HG02852 (cell line): ENCODE measurements around the gene ARMC3.
"Not testable (repeated sequence)": the region's sequence is repeated elsewhere in the genome, so short reads cannot be mapped to it uniquely, and the experiment has no call there.

Experiments
- ATAC-seq: cut with Tn5 transposase; IDR thresholded peaks from one replicate; pipeline ENCODE4 v1.9.1; 2021; ENCODE audit warnings: mild to moderate bottlenecking, moderate library complexity; ENCODE audit not compliant: unreplicated experiment

The ARMC3 gene

GRCh38 chr10:23070092-23070912, 142.4 kb downstream of the ARMC3 start:
- not testable (repeated sequence) for ATAC-seq

DNA sequence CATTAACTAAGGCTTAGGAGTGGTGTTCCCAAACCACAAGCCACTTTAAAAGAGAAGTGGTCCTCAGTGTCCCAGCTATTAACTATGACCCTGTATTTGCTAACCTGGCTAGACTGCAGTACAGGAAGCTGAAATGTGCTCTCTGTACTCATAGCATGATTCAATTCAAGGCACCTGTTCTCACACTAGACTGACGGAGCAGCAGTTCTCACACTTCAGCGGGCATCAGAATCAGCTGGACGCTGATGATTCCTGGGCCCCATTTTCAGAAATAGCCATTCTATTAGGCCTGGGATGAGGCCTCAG, 143.0 kb downstream of the ARMC3 start:
- peak; percentile 49 for ATAC-seq

DNA sequence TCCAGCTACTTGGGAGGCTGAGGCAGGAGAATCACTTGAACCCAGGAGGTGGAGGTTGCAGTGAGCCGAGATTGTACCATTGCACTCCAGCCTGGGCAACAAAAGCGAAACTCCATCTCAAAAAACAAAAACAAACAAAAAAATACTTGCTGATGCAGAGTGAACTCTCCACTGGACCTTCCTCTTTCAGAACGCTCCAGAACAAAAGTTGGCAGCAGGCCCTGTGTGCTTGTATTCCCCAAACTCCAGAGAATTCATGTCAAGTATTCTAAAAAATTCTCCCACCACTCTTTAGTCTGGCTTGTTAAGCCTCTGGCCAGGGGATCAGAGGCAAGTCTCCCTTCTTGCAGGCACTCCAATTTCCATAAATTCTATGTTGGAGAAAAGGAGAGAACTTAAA, 144.7 kb downstream of the ARMC3 start:
- ATAC-seq, result not testable (repeated sequence)

DNA sequence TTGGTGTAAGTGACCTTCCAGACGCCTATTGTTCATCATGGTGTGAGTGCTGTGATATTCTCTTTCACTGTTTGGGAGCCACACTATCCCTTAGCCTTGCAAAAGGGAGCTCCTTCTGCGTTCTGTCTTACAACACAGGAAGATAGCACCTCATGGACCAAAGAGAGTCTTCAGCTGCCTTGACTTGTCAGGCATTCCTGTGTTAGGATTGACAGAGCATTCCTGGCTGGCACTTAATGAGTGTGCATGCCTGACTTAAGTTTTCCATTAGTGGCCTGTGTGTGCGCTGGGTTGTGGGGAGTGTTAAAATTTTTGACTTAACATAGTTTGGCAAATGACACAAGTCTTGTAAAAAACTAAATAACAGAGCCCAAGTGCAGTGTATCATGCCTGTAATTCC, 145.7 kb downstream of the ARMC3 start:
- ATAC-seq, result no peak

DNA sequence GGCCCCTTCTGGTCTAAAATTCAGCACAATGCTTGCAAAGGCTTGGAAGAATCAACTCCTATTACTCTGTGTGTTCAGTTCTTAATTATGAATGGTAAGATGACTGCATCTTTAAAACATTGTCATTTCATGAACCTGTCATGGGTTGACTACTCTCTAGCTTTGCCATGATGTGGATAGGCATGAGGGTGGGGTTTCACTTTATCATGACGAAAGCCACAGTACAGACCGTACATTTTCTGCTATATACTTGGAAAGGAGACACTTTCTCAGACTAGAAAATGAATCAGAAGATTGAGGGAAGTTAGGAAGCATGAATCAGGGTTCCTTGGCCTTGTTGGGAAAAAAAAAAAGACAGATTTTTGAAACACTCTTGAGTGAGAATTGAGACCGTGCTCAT, 147.8 kb downstream of the ARMC3 start:
- no peak for ATAC-seq

- ATAC-seq, result no peak
These were observed 150.3 kb downstream of the ARMC3 start for GRCh38 chr10:23078114-23078513.

GRCh38 chr10:23079700-23080099, 151.8 kb downstream of the ARMC3 start:
- ATAC-seq, result no peak

GRCh38 chr10:23080262-23080661, 152.4 kb downstream of the ARMC3 start:
- no peak for ATAC-seq

- ATAC-seq, result no peak
These were observed 153.4 kb downstream of the ARMC3 start for GRCh38 chr10:23081221-23081750.

DNA sequence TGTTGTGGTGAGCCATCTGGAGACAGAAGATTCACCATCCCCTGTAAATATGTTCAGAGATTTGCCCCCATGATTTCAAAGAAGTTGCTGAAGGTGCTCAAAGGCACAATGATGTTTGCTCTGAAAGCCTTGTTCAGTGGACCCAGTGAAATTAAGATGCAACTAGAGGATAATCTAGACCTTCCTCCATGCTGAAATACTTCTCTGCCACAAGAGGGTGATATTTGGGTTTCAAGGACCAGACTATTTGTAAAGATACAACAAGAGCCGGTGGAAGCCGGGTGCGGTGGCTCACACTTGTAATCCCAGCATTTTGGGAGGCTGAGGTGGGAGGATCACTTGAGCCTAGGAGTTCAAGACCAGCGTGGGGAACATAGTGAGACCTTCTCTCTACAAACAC, 154.0 kb downstream of the ARMC3 start:
- no peak for ATAC-seq
